HG02943 (cell line): ENCODE results near the gene PDZD2.

Experiments
- ATAC-seq: cut with Tn5 transposase; IDR thresholded peaks from one replicate; pipeline ENCODE4 v1.9.1; 2021; ENCODE audit warnings: mild to moderate bottlenecking, low read depth, moderate library complexity; ENCODE audit not compliant: unreplicated experiment

PDZD2 gene

DNA sequence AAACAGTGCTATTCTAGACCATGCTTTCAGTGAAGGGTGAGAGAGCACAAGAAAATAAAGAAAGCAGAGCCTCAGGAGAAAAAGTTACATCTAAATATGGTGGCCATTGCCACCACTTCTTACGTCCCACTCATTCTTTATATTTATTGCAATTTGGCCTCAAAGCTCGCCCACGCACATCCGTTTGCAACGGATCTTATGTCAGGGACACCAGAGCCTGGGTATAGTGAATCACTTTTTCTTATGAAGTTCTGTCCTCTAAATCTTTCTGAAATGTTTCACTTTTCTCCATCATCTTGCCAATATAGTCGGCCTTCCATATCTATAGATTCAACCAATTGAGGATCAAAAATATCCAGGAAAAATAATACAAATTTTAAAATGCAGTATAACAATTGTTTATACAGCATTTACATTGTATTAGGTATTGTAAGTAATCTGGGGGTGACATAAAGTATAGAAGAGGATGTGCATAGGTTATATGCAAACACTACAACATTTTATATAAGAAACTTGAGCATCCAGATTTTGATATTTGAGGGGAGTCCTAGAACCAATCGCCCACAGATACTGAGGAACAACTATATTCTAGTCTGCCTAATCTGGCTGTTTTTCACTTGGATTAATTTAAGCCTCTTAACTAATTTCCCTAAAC is 500.0 kb downstream of the PDZD2 start:
- ATAC-seq, result no peak

DNA sequence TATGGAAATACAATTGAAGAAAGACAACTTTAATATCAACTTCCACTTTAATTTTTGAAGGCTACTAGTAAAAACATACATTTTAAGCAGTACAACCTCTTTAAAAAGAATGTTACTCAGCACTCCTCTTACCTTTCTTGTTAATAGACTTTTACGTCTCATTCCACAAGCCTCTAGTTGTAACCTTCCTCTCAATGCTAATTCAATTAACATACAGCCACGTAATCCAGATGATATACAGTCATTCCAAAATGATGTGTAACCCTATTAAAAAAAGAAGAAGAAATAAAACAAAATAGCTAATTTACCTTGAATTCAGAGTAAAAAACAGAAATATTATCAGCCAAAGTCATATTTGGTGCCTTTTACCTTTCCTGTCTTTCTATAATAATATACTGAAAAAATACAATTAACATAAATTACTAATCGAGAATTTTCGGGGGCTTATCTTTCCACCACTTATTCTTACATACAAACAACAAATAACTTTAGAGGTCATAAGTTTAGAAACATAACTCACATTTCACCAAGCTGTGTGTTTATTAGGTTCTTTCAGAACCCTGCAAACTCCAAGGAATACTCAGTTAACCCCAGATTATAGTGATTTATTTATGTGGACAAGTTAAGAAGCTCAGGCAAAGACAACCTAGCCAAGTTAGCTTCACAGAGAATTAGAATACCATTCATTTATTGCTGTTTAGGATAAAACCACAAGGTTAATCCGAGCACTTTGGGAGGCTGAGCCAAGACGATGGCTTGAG is 504.9 kb downstream of the PDZD2 start:
- no peak for ATAC-seq

DNA sequence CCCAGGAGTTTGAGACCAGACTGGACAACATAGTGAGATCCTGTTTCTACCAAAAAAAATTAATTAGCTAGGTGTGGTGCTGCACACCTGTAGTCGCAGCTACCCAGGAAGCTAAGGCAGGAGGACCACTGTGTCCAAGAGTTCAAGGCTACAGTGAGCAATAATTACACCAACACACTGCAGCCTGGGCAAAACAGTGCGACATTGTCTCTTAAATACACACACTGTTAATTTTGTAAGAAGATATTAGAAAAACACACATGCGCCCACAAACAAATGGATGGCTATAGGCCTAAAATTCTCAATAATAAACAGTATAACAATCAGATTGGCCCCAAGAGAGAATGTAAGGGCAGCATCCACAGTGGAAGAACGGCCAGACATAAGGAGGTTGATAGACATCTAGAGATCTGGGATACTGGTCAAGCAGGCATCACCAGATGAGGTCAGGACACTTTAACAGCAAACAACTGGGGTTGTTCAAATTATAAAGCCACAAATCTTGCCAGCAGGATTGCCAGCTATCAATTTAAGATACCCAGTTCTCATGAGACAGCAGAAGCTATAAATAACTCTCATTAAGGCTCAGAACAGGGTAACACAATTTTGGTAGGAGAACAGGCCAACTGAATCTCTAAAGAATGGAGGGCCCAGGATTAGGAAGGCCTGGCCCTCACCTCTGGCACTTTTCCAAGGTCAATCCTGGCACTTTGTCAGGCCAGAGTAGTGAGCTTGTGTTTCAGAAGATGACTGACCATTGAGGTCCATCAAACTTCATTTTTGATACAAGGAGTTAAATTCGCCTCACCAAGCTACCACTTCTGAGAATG is 505.7 kb downstream of the PDZD2 start:
- no peak for ATAC-seq

DNA sequence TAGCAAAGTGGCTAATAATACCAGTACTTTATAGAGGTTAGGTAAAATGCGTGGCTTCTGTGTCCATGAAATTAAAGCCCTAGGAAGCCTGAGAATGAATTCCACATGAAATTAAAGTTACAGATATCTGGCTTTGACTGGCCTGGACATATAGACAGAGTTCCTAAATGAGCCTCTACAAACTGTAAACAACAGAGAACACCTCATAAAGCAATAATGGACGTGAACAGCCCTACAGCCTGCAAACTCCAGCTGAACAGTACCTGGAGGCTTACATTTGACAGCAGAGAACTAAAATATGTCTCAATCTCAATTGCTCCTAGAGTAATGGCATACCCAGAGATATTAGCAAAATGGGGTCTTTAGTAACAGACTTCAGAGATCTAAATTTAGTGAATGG is 506.4 kb downstream of the PDZD2 start:
- no peak for ATAC-seq

DNA sequence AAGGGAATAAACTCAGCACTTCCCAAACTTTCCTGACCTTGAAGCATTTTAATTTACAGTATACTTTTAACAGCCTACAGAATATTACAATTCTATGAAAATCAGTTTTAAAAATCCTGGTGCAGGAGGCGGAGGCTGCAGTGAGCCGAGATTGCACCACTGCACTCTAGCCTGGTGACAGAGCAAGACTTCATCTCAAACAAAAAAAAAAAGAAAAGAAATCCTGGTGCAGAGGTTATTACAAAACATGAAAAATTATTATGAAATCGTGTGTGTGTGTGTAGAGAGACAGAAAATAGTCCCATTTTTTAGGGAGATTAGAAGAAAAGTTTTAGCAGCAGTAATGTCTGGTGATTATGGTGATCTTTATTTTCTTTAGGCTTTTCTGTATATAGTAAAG is 508.3 kb downstream of the PDZD2 start:
- ATAC-seq, result no peak

DNA sequence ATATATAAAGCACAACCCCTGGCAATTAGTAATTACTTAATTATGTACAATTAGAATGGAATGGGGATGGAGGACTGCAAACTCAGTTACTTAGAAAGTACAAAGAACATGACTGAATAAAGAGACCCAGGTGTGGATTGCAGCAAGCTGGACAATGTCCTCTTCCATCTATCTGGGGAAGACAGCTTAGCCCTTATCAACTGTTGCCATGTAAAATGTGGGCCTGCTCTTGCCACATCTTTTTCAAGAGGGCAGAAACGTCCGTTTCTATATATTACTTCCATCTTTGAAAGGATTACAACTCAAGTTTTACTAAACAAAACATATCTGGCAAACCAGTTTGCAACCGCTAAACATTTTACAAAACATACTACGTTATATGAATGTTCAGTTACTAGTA is 509.0 kb downstream of the PDZD2 start:
- ATAC-seq, result no peak

DNA sequence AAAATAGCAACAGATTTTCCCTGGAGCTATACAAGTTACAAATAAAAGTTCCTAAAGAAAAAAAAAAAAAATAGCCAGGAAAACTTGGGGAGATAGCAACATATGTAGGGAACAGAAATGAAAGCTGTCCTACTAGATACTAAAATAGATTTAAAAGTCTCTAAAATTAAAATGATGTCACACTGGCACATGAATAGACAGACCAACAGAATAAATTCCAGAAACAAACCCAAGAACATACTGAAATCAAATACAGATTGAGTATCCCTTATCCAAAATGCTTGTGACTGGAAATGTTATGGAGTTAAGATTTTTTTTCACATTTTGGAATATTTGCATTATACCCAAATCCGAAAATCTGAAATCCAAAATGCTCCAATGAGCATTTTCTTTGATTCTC is 511.4 kb downstream of the PDZD2 start:
- ATAC-seq, result no peak

DNA sequence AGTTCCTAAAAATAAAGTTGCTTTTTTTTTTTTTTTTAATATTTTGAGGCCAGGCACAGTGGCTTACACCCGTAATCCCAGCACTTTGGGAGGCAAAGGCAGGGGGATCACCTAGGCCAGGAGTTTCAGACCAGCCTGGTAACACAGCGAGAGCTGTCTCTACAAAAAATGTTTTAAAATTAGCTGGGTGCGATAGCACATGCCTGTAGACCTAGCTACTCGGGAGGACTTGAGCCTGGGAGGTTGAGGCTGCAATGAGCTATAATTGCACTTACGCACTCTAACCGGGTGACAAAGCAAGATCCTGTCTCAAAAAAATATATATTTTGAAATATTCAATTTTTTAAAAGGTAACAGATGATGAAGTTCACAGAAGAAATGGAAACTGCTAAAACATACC is 512.3 kb downstream of the PDZD2 start:
- no peak for ATAC-seq

DNA sequence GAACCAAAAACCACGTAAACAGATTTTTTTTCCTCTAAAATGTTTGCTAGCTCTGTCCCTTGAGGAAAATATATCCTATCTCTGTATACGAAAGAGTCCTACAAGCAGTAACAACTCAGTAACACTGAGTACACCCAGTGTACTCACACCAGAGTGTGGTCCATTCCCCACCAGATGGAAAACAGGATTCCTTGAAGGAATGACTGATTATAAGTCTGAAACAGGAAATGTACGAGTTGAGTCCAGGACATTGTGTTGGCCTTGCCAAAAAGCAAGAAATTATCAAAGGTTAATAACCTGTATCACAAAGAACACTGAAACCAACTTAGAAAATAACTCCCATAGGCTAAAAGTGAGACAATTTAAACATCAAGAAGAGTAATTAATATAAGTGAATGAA is 514.8 kb downstream of the PDZD2 start:
- ATAC-seq, result no peak

DNA sequence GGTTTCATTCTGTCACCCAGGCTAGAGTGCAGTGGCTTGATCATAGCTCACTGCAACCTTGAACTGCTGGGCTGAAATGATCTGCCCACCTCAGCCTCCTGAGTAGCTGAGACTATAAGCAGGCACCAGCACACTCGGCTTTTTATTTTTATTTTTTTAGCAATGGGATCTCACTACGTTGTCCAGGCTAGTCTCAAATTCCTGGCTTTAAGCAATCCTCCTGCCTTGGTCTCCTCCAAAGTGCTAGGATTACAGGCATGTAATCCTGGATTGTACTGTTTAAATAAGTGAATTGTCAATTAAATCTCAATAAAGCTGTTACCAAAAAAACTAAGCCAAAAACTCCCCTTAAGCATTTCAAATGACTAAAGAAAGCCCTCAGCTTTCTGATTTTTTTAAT is 516.3 kb downstream of the PDZD2 start:
- ATAC-seq, result no peak

DNA sequence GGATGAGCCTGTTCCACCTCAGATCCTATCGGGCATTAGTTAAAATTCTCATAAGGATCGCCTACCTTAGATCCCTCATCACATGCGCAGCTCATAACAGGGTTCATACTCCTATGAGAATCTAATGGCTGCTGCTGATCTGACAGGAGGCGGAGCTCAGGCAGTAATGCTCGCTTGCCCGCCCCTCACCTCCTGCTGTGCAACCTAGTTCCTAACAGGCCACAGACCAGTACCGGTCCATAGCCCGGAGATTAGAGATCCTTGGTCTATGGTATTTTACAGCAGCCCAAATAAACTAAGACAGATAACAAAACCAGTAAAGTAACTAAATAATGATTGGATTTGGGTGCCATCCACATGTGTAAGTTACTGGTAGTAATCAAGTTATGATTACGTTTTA is 517.7 kb downstream of the PDZD2 start:
- no peak for ATAC-seq

DNA sequence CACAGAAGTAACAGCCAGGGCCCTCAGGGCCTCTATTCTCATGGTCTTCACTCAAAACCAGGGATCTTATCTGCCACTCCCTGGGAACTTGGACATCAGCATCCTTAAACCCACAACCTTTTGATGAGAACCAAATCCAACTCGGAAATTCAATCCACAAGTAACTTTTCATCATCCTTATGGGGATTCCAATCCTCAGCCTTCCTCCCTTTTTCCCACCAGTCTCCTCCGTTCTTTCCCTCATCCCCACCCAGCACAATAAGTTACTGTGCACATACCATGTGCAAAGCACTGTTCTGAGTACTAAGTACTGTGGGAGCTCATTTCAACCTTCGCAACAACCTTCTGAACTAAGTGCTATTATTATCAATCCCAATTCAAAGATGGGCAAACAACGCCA is 518.1 kb downstream of the PDZD2 start:
- ATAC-seq, result no peak

DNA sequence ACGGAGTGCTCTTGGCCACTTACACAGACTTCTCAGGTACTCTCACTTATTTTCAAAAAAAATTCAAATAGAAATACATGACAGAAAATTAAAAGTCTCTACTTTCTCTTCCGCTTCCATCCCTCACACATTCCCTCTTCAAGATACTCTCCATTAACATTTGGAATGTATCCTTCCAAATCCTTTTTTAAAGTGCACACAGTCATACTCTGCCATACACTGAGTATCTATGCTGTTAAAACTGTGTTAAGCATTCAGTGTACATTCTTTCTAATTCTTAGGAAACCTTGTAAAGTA is 519.7 kb downstream of the PDZD2 start:
- no peak for ATAC-seq

DNA sequence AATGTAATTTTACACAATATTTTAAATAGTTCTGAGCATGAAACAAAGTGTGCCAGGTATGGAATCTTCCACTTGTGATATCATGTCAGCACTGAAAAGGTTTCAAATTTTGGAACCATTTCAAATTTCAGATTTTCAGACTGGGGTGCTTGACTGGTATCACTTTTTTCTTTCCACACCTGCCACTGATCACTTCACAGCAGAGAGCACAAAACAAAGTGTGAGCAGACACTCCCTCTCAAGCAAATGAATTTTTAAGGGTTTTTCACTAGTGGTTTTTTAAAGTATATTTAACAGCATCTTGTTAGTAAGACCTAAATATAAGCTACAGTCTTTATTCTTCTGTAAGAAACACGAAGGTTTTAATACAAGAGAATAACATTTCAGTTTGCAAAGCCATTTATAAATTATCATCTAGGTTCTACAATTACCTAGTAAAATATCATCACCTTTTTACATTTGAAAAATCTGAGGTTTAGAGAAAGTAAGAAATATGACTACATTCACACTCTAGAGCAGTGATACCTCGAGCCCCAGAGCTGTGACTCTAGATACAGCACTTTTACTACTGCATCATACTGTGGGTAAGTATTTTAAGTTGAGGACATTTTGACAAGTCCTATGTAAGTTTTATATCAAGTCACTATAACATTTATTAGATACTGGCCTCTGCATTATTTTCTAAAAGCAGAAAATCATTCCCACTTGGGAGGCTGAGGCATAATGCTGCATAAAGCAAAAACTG is 520.6 kb downstream of the PDZD2 start:
- no peak for ATAC-seq

DNA sequence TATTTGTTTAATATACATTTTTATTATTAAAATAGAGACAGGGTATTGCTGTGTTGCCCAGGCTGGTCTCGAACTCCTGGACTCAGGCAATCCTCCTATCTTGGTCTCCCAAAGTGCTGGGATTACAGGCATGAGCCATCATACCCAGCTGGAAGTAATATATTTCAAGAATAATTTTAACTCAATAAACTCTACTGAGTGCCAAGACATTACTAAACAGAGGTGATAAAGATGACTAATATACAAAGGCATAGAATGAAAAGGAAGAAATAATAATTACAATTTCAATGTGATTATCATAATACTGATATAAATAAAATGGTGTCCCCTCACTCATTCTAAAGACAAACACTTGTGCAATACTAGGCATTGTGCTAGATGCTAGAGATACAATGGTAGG is 521.3 kb downstream of the PDZD2 start:
- no peak for ATAC-seq
